Stimulated activated CD4-positive, alpha-beta T cell treated with anti-CD3 and anti-CD28 coated beads, TNF-alpha, amount 100 ng/mL, for 24 hours (primary cell): ENCODE results near the gene CMTM5.
"Not testable (repeated sequence)": the region's sequence is repeated elsewhere in the genome, so short reads cannot be mapped to it uniquely, and the experiment has no call there.

ENCODE experiments used
- DNase-seq, 3 experiments: peaks; one replicate each; pipeline ENCODE4 v3.0.0-alpha.2; 2020; ENCODE audit warnings: low read depth in 3 of 3

The CMTM5 gene

GRCh38 chr14:23378612-23379220 lies 1.9 kb downstream of the CMTM5 start:
- DNase-seq: no peak

GRCh38 chr14:23379366-23380196 lies 2.7 kb downstream of the CMTM5 start:
- peak; percentile 32 to 60 (median 40) for DNase-seq

- no peak for DNase-seq
Observed at GRCh38 chr14:23380197-23380914, 3.5 kb downstream of the CMTM5 start.

- DNase-seq: no peak
Observed at GRCh38 chr14:23380976-23381375, 4.1 kb downstream of the CMTM5 start.

- no peak for DNase-seq
Observed at GRCh38 chr14:23381871-23382270, 5.0 kb downstream of the CMTM5 start.

- DNase-seq: no peak
Observed at GRCh38 chr14:23382276-23382675, 5.4 kb downstream of the CMTM5 start.

GRCh38 chr14:23382731-23383440 lies 6.0 kb downstream of the CMTM5 start:
- DNase-seq: no peak

GRCh38 chr14:23384364-23385080 lies 7.7 kb downstream of the CMTM5 start:
- no peak for DNase-seq

GRCh38 chr14:23385244-23385641 lies 8.4 kb downstream of the CMTM5 start:
- no peak for DNase-seq

GRCh38 chr14:23385642-23386265 lies 8.9 kb downstream of the CMTM5 start:
- DNase-seq: no peak

GRCh38 chr14:23386266-23386657 lies 9.4 kb downstream of the CMTM5 start:
- not testable (repeated sequence) for DNase-seq

- DNase-seq: no peak
Observed at GRCh38 chr14:23386999-23387398, 10.2 kb downstream of the CMTM5 start.

GRCh38 chr14:23387916-23388882 lies 11.4 kb downstream of the CMTM5 start:
- DNase-seq: no peak

- no peak for DNase-seq
Observed at GRCh38 chr14:23388996-23389395, 12.2 kb downstream of the CMTM5 start.

GRCh38 chr14:23389396-23389795 lies 12.6 kb downstream of the CMTM5 start:
- DNase-seq: no peak

GRCh38 chr14:23389871-23390270 lies 13.0 kb downstream of the CMTM5 start:
- not testable (repeated sequence) for DNase-seq

GRCh38 chr14:23392613-23393012 lies 15.8 kb downstream of the CMTM5 start:
- no peak for DNase-seq

GRCh38 chr14:23396126-23396525 lies 19.3 kb downstream of the CMTM5 start:
- no peak for DNase-seq

GRCh38 chr14:23396781-23397407 lies 20.0 kb downstream of the CMTM5 start:
- no peak for DNase-seq
